HG03108 (cell line): ENCODE data around the gene FAM229A.
"Not testable (repeated sequence)": the region's sequence is repeated elsewhere in the genome, so short reads cannot be mapped to it uniquely, and the experiment has no call there.

Experiments
- ATAC-seq: cut with Tn5 transposase; IDR thresholded peaks from one replicate; pipeline ENCODE4 v1.9.1; 2021; ENCODE audit warnings: moderate library complexity; ENCODE audit not compliant: unreplicated experiment

The FAM229A gene

DNA sequence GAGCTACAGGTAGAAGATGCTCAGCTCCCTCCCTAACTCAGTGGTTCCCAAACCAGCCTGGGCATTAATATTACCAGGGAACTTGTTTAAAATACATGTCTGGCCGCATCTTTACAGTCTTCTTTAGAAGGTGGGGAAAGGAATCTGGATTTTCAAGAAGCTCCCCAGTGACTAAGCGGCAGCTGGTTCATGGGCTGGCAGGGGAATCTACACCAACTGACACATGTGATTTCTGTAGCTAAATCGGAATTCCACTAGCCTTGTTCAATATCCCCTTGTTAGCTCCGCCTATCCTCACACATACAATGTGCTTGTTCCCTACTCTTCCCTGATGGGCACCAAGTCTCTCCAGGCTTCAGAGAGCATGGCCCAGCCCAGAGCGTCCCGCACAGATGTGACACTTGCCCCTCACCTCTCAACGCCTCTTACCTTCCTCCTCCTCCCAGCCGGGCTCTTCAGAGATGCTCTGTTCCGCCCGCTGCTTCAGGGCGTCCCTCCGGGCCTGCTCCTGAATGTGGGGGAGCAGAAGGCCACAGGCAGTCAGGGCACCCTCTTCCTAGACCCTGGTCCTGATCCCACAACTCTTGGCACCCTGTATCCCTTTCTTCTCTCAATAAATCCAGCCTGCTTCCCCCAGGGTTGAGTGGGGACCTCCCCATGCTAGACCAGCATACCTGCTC is 15.4 kb upstream of the FAM229A start:
- ATAC-seq: no peak

DNA sequence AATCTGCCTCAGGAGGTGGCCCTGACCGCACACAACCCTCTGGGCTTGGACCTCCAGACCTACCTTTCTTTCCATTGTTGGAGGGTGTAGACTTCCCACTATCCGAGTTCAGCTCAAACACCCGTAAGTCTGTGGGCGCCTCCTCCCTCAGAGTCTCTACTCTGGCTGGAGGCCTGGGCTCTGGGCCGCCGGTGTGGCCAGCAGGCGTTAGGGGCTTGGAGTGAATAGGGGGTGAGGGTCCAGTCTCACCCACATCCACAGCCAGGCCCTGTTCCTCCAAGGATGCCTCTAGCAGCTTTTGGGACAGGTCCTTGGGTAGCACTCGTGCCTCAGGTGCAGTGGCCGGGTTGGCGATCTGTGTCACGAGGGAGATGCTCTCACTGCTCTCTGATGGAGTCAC is 13.9 kb upstream of the FAM229A start:
- no peak for ATAC-seq

DNA sequence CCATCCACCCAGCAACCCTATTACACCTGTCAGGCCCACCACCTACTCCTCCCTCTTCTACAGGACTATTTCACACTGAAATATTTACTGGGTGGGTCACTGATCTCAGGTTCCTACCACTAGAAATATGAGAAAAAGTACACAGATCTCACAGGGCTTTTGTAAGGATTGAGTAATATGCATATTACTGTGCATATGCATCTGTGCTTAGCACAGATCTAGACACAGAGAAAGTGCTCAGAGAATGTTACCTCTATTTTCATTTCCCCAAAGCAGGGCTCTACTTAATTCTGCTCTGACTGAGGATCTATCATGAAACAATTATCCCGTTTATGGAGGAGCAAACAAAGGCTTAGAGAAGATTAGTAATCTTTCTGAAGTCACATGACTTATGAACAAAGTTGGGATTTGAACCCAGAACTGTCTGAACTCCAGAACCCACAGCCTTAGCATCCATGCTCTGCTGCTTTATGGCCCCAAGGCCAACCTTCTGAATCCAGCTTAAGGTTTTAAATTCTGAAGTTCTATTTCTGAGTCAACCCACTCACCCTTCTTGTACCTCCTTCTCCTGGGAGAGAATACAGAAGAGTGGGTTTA is 11.8 kb upstream of the FAM229A start:
- ATAC-seq: no peak

DNA sequence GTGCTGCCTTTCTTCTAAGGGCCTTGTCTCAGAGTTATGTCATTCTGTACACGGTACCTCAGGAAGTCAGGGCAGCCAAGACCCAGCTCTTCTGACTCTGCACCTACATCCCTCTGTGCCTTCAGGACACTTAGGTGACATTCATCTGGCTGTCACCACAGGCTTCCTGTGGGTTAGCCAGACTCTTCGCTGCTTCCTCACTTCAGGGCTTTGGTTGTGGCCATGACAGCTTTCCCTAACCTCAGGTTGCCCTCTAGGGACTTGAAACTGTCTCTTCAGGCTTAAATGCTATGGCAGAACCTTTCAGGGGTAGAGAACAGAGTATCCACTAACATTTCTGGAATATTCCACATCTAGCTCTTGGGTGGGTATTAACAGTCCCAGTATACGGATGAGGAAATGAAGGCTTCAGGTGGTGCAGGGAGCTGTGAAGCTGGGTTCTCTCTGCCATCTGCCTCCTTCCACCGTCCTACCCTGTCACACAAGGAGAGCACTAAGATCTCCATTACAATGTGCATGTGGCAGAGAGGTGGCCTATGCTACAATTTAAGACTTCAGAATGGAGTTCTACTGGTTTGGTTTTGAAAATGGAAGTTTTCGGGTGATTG is 10.0 kb upstream of the FAM229A start:
- ATAC-seq: no peak

DNA sequence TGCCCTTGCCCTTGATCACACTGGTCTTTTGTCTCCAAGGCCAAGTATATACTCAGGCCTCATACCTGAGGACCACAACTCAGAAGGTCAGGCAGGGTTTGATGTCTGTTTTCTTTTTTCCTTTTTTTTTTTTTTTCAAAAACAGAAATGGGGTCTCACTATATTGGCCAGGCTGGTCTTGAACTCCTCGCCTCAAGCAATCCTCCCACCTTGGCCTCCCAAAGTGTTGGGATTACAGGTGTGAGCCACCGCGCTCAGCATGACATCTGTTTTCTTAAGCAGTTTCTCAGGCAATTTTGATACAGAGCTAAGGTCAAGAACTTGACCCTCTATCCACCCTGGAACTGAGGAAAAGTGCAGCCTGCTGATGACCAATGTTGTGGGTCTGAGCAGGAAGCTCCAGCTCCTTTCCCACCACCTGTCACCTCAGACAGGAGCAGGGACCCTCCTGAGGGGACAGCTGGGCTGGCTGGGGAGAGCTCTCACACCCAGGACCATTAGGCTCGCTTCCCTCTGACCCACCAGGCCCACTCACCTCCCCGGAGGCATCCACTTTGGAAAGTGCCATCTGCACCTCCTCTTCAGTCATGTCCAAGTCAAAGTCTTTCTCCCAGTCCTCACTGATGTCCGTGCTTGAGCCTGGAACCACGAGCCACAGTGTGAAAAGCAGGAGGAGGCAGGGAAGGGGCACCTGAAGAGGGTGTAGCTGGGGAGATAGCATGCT is 5.8 kb upstream of the FAM229A start:
- ATAC-seq: no peak

DNA sequence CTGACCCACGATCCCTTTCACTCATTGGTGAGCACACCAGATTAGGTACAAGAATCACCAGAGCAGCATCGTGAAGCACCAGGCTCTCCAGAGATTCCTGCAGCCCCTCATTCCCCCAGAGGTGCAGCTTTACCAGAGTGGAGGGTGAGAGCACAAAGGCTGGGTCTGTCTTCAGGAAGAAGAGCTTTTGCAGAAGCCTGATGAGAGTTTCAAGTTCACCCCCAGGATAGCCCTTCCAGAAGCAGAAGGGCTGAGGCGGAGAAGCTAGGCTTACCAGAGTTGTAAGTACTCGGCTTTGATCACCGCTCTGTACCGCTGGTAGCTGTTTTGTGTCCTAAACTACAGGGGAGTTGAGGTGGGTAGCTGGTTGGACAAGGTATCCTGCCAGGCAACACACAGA is 3.2 kb upstream of the FAM229A start:
- ATAC-seq: no peak

DNA sequence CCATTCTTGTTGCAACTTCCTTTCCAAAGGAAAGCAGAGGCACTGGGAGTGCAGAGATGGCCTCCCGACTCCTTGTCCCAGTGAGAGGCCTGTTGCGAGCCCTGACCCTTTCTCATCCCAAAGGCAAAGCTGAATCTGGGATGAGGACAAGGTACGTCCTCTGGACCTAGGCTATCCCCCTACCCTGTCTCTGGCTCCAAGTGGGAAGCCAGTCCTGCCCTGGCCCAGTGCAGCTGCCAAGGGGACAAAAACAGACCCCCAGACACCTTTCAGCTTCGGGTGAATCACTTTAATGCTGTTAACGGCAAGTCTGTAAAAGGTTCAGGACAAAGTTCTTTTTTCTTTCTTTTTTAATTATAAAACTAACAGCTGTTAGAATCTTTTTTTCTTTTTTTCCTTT is 2.6 kb upstream of the FAM229A start:
- ATAC-seq: no peak

DNA sequence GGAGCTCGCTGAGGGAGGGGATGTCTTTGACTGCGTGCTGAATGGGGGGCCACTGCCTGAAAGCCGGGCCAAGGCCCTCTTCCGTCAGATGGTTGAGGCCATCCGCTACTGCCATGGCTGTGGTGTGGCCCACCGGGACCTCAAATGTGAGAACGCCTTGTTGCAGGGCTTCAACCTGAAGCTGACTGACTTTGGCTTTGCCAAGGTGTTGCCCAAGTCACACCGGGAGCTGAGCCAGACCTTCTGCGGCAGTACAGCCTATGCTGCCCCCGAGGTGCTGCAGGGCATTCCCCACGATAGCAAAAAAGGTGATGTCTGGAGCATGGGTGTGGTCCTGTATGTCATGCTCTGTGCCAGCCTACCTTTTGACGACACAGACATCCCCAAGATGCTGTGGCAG is 1.4 kb upstream of the FAM229A start:
- ATAC-seq: no peak

DNA sequence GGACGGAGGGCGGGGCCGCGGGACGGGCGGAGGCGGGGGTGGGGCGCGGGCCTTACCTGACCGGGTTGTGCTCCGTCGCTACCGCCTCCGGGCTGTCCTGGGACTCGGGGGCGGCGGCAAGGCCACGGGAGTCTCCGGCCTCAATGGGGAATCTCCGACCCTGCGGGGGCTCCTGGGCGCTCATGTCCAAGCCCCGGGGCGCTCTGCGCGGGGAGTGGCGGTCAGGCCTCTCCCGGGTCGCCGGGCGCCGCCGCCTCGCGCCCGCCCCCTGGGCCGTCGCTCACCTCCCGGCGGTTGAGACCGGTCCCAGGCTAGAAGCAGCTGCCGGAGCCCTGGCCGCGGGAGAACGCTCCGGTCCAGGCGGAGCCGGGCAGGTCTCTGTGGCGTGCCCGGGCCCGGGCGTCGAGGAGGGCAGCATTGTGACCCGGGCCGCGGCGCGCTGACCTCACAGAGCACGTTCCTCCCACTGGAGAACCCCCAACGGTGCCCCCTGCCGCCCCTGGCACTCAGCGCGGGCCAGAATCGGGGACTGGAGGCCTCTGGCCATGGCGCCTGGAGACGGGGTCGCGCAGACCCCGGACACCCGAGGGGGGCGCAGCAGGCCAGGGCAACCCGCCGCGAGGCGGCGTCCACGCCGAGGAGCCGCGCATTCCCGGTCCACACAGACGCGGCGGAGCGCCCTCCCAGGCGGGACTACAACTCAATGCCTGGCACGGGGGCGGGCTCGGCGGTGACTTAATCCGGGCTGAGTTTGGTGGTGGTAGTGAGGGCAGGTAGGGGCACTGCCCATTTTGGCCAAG is 411 bp downstream of the FAM229A start:
- no peak for ATAC-seq

DNA sequence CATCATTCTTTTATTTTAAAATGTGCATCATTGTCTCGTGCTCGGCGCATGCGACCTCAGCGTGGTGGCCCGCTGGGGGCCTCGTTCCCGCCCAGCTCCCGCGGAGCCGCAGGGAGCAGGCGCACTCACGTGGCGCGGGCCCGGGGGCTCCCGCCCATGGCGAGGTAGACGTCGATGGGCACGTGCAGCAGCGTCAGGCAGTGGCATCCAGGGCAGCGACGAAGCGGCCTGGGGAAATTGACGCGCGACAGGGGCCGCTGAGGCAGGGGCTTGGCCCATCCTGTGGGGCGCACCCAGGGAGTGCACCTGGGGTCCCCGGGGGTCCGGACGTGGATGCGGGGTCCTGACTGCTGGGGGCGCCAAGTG is 994 bp downstream of the FAM229A start:
- ATAC-seq: no peak

DNA sequence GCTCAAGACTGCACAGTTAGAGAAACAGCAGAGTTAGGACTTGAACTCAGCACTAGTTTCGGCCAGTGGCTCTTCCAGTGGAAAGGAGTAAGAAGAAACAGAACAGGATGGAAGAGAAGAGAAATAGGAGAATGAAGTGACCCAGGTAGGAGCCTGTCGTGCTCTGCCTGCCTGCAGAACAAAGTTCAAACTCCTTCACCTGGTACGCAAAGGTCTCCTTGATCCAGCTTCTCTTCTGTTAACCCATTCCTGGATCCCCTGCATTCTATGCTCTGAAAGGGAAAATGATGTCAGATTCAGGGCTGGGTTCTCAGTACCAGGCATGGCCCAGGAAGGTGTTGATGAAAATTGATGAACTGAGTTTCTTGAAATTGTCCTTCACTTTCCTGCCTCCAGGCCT is 3.9 kb downstream of the FAM229A start:
- ATAC-seq: no peak

DNA sequence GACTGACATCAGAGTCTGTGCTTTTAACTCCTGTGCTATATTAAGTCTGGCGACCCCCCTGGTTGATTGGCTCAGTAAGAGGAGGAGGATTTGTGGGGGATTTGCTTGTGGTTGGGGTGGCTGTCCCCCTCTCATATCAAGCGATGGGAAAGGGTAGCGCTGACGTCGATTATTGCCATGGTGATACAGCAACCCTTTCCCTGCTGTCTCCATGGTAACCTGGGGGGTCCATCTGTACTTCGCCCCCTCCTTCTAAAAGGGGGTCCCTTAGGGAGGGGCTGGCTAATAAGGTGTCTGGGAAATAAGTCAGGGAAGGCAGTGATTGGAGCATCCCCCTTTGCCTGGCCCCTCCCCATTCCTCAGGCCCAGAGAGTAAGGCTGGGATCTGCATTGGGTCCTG is 4.7 kb downstream of the FAM229A start:
- ATAC-seq: no peak

DNA sequence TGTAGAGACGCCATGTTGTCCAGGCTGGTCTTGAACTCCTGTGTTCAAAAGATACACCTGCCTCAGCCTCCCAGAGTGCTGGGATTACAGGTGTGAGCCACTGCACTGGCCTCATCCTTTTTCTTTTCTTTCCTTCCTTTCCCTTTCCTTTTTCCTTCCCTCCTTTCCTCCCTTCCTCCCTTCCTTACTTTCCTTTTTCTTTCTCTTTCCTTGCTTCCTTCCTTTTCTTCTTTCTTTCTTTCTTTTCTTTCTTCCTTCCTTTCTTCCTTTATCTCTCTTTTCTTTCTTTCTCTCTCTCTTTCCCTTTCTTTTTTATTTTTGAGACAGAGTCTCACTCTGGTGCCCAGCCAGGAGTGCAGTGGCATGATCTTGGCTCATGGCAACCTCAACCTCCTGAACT is 5.8 kb downstream of the FAM229A start:
- no peak for ATAC-seq

DNA sequence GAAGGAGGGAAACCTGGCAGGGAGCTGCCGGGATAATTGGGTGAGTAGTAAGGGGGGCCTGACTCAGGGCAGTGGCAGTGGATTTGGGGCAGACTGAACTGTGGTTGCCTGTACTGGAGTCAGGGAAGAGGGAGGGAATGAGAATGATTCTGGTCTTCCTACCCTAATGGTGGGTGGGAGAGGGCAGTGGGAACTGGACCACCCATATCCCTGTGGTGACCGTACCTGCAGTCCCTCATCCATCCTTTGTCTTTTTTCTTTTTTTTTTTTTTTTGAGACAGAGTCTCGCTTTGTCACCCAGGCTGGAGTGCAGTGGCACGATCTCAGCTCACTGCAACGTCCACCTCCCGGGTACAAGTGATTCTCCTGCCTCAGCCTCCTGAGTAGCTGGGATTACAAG is 6.5 kb downstream of the FAM229A start:
- not testable (repeated sequence) for ATAC-seq

DNA sequence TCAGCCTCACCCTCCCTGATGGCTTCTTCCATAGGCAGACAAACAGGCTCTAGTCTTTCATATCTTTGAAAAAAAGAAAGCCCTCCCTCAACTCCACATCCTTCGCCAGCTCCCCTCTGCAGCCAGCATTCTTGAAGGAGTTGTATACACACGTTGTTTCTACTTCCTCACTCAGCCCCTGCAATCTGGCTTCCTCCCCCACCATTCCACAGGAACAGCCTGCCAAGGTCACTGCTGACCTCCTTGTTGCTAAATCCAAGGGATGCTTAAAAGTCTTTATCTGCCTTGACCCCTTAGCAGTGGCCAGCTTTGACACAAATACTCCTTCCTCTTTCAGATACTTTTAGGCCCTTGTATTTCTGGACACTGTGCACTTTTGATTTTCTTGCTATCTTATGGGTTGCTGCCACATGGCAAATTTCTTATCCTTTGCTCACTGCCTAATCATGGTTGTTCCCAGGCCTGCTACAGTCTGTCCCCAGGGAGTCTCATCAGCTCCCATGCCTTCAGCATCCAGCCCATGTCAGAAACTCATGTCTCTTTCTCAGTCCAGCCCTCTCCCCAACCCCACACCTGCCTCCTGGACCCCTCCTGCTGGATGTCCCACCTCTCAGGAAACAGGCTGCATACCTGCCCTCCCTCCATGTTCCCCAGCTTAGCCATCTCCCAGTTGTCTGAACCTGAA is 8.3 kb downstream of the FAM229A start:
- ATAC-seq: no peak

DNA sequence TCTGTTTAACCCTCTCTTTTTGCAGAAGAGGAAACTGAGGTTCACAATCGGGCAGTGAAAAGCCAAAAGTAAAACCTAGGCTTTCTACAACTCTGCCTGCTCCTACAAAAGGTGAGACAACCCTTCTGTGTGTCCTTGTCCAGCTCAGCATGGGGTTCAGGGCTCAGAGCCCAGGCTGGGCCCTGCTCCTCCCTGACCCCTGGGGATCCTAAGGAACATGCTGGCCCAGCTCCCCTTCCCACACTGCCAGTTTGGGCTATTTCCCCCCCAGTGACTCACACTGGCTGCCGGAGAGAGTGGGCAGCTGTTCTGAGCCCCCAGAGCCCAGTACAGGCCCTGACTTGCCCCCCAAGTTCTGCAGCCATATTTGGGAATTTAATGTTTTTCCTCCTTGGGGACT is 8.9 kb downstream of the FAM229A start:
- ATAC-seq: no peak

DNA sequence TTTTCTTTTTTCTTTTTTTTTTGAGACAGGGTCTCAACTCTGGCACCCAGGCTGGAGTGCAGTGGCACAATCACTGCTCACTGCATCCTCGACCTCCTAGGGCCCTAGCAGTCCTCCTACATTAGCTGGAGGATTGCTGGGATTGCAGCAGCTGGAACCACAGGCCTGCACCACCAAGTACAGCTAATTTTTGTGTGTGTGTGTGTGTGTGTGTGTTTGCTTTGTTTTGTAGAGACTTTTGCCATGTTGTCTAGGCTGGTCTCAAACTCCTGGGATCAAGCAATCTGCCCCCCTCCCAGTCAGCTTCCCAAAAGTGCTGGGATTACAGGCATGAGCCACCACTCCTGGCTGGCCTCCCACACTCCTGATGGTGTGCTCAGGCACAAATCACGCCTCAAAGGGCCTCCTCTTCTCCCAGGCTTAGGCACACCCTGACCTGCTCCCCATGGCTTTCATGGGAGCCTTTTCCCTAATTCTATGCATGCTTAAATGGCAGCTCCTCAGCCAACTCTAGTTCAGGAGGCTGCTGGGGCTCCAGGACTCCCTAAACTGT is 9.4 kb downstream of the FAM229A start:
- ATAC-seq: no peak

DNA sequence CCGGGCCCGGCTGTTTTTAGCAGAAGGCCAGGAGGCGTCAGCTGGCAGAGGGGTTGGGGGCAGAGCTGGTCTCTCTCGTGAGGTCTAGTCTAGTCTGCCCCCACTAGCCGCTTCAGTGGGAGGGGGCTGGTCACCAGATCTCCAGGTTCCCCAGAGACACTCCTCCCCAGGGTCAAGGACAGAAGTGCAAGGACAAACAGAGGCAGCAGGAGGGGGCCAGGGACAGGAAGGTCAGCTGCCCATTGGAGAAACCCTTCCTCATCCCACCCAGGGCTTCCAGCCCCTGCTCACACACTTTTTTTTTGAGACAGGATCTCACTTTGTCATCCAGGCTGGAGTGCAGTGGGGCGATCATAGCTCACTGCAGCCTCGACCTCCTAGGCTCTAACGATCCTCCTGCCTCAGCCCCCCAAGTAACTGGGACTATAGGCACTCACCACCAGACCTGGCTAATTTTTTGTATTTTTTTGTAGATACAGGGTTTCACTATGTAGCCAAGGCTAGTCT is 10.0 kb downstream of the FAM229A start:
- no peak for ATAC-seq

DNA sequence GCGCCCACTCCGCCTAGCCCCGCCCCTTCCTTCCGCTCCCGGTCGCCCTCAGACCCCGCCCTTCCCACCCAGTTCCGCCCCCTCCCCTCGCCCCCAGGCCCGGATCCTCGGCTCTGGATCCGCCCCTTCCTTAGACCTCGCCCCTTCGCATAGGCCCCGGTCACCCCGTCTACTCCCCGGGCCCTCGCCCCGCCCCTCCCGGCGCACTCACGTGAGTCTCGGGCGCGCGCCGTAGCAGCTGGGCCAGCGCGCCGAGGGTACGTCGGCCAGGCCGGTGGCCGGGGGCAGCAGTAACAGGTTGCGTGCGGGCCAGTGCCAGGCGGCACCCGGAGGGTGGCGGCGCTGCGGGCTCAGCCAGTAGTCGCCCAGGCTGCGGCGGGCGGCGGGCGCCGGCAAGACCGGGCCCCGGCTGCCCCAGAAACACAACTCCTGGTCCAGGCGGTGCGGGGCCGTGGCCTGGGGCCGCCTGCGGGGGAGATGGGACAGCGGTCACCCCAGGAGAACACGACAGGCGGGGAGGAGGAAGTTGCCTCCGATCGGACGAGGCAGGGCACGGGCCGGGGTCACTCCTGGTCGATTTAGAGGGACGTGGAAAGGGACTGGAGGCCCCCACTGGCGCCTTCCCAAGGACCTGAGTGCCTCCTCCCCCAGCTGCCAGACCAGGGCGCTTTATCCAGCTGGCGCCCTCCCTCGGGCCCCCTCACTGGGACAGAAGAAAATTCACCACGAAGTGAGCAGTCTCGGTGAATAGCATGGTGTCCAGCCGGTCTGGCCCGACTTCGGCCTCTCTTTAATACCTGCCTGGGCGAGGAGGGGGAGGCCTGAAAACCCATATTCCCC is 10.7 kb downstream of the FAM229A start:
- peak; percentile 82 for ATAC-seq
